Stomach (tissue), 4 donors: ENCODE measurements around the gene TAF11.

Experiments used
- CTCF ChIP-seq, 7 experiments: fragments of 450-650 bp in 4 of 7; fragments of 200-600 bp in 3 of 7; sonication (generic) in 3 of 7; IDR thresholded peaks; one replicate each; pipeline ENCODE4 v1.5.1; 2016 to 2019; ENCODE audit warnings: antibody characterized with exemption in 7 of 7, control low read depth in 2 of 7, mild to moderate bottlenecking in 1 of 7
- EP300 ChIP-seq: sonication (generic); formaldehyde crosslinking; IDR thresholded peaks from one replicate; pipeline ENCODE4 v1.6.1; 2017; ENCODE audit warnings: antibody characterized with exemption
- POLR2A ChIP-seq, 4 donors: fragments of 450-650 bp; IDR thresholded peaks; one replicate each; pipeline ENCODE4 v1.6.1; 2016; ENCODE audit warnings: antibody characterized with exemption in 4 of 4, control low read depth in 2 of 4, mild to moderate bottlenecking in 1 of 4, moderate library complexity in 1 of 4

- TF ChIP-seq CTCF (IDR thresholded peaks at IDR 0.05) = no peak
- no peak for TF ChIP-seq POLR2A (IDR thresholded peaks at IDR 0.05)
- TF ChIP-seq EP300 = no peak
Measured at GRCh38 chr6:34877869-34878485, 9.9 kb downstream of the TAF11 start.
